ENCODE results near the gene LGALS9. TPM values are rescaled to one million over a fixed set of nuclear protein-coding genes. Genes with fewer than 3 reads are reported as not detected.
"Not testable (repeated sequence)": the region's sequence is repeated elsewhere in the genome, so short reads cannot be mapped to it uniquely, and the experiment has no call there.

The LGALS9 gene
- polyA plus RNA-seq, 1 donor from 2014 or later = not detected

DNA sequence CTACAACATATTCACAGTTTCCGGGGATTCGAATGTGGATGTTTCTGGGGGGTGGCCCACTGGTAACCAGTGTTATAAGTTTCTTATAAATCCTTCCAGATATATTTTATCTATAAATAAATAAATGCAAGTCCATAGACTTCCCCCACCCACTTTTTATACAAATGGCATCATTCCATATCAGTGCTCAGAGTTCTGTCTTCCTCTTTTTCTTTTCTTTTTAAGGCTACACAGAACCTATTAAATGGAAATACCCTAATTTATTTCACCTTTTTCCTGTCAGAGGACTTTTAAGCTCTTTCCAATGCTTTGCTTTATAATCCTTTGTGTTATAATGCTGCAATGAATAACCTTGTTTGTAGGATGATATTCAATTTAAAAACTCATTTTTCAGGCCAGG, 3.8 kb downstream of the LGALS9 start:
- H3K9me2 ChIP-seq (ENCODE audit: insufficient read depth, low read length) = no peaks in the 10 kb centered on the region
- TF ChIP-seq, protein P1, sequence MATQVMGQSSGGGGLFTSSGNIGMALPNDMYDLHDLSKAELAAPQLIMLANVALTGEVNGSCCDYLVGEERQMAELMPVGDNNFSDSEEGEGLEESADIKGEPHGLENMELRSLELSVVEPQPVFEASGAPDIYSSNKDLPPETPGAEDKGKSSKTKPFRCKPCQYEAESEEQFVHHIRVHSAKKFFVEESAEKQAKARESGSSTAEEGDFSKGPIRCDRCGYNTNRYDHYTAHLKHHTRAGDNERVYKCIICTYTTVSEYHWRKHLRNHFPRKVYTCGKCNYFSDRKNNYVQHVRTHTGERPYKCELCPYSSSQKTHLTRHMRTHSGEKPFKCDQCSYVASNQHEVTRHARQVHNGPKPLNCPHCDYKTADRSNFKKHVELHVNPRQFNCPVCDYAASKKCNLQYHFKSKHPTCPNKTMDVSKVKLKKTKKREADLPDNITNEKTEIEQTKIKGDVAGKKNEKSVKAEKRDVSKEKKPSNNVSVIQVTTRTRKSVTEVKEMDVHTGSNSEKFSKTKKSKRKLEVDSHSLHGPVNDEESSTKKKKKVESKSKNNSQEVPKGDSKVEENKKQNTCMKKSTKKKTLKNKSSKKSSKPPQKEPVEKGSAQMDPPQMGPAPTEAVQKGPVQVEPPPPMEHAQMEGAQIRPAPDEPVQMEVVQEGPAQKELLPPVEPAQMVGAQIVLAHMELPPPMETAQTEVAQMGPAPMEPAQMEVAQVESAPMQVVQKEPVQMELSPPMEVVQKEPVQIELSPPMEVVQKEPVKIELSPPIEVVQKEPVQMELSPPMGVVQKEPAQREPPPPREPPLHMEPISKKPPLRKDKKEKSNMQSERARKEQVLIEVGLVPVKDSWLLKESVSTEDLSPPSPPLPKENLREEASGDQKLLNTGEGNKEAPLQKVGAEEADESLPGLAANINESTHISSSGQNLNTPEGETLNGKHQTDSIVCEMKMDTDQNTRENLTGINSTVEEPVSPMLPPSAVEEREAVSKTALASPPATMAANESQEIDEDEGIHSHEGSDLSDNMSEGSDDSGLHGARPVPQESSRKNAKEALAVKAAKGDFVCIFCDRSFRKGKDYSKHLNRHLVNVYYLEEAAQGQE (IDR thresholded peaks at IDR 0.05; ENCODE audit: borderline replicate concordance) = no peak
- TF ChIP-seq EZH2 (IDR thresholded peaks at IDR 0.05; ENCODE audit: borderline replicate concordance, insufficient read depth, low read length, poor library complexity, severe bottlenecking) (no peak), RAD21 (conservative IDR thresholded peaks at IDR 0.05) (no peak), MXI1 (conservative IDR thresholded peaks at IDR 0.05; ENCODE audit: poor library complexity, severe bottlenecking) (no peak), POLR2AphosphoS5 (IDR thresholded peaks at IDR 0.05) (no peak), SMC3 (conservative IDR thresholded peaks at IDR 0.05; ENCODE audit: poor library complexity) (no peak), EP300 (conservative IDR thresholded peaks at IDR 0.05; ENCODE audit: poor library complexity, severe bottlenecking) (no peak), TAF1 (IDR thresholded peaks at IDR 0.05; ENCODE audit: low read depth) (no peak)
- TF ChIP-seq, protein P2, sequence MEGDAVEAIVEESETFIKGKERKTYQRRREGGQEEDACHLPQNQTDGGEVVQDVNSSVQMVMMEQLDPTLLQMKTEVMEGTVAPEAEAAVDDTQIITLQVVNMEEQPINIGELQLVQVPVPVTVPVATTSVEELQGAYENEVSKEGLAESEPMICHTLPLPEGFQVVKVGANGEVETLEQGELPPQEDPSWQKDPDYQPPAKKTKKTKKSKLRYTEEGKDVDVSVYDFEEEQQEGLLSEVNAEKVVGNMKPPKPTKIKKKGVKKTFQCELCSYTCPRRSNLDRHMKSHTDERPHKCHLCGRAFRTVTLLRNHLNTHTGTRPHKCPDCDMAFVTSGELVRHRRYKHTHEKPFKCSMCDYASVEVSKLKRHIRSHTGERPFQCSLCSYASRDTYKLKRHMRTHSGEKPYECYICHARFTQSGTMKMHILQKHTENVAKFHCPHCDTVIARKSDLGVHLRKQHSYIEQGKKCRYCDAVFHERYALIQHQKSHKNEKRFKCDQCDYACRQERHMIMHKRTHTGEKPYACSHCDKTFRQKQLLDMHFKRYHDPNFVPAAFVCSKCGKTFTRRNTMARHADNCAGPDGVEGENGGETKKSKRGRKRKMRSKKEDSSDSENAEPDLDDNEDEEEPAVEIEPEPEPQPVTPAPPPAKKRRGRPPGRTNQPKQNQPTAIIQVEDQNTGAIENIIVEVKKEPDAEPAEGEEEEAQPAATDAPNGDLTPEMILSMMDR (IDR thresholded peaks at IDR 0.05; ENCODE audit: poor library complexity, severe bottlenecking) = no peak
- H3K9ac ChIP-seq (ENCODE audit: low read length) = no peak overlapping the region
- H3K79me2 ChIP-seq (replicated peaks; ENCODE audit: insufficient read depth, low read length) = no peaks in the 10 kb centered on the region
- H3K27me3 ChIP-seq (ENCODE audit: insufficient read depth, low read depth, low read length) = no peaks in the 10 kb centered on the region
- no peak overlapping the region for H3K4me2 ChIP-seq (ENCODE audit: low read length)
- H4K20me1 ChIP-seq (ENCODE audit: insufficient read depth) = no peaks in the 10 kb centered on the region
- H3K9me3 ChIP-seq (ENCODE audit: low read length) = no peaks in the 10 kb centered on the region
- no peaks in the 10 kb centered on the region for H3F3A ChIP-seq (ENCODE audit: insufficient read depth, low read length, poor library complexity, severe bottlenecking)
- H3K36me3 ChIP-seq (ENCODE audit: insufficient read depth, low read length) = no peaks in the 10 kb centered on the region
- no peak overlapping the region for H2AFZ ChIP-seq (ENCODE audit: low read depth, low read length)
- H3K4me3 ChIP-seq (ENCODE audit: low read length) = no peak overlapping the region
- no peak overlapping the region for H3K27ac ChIP-seq (ENCODE audit: low read length)

DNA sequence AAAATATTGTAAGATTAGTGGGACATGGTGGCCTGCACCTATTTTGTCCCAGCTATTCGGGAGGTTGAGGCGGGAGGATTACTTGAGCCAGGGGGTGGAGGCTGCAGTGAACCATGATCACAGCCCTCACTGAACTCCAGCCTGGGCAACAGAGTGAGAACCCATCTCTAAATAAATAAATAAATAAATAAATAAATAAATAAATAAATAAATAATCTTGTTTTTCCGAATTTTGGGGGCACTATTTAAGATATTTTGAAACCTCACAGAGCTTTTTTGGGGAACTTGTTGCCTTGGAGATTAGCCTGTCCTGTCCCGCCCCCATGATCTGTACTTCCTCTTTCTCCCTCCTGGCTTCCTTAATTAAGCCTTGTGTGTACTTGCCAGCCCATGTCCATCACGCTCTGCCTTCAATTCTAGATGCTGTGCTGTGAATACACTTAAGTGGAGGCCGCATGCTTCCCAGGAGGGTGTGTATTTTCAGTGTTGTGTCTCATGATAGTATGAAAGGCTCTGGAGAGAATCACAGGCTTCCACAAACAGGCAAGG, 4.4 kb downstream of the LGALS9 start:
- H3K79me2 ChIP-seq (replicated peaks; ENCODE audit: insufficient read depth, low read length) = no peaks in the 10 kb centered on the region
- H3K9me2 ChIP-seq (ENCODE audit: insufficient read depth, low read length) = no peaks in the 10 kb centered on the region
- no peak overlapping the region for H3K4me3 ChIP-seq (ENCODE audit: low read length)
- H3K27ac ChIP-seq (ENCODE audit: low read length) = no peak overlapping the region
- H3K9me3 ChIP-seq (ENCODE audit: low read length) = no peaks in the 10 kb centered on the region
- TF ChIP-seq, protein P1 (IDR thresholded peaks at IDR 0.05; ENCODE audit: borderline replicate concordance) = no peak
- TF ChIP-seq SMC3 (conservative IDR thresholded peaks at IDR 0.05; ENCODE audit: poor library complexity) = no peak
- no peak for TF ChIP-seq EZH2 (IDR thresholded peaks at IDR 0.05; ENCODE audit: borderline replicate concordance, insufficient read depth, low read length, poor library complexity, severe bottlenecking)
- TF ChIP-seq, protein P2 (IDR thresholded peaks at IDR 0.05; ENCODE audit: poor library complexity, severe bottlenecking) = no peak
- H3K9ac ChIP-seq (ENCODE audit: low read length) = no peak overlapping the region
- no peaks in the 10 kb centered on the region for H3K27me3 ChIP-seq (ENCODE audit: insufficient read depth, low read depth, low read length)
- no peaks in the 10 kb centered on the region for H3K36me3 ChIP-seq (ENCODE audit: insufficient read depth, low read length)
- no peaks in the 10 kb centered on the region for H3F3A ChIP-seq (ENCODE audit: insufficient read depth, low read length, poor library complexity, severe bottlenecking)
- no peak overlapping the region for H3K4me2 ChIP-seq (ENCODE audit: low read length)
- no peaks in the 10 kb centered on the region for H4K20me1 ChIP-seq (ENCODE audit: insufficient read depth)
- H2AFZ ChIP-seq (ENCODE audit: low read depth, low read length) = no peak overlapping the region

DNA sequence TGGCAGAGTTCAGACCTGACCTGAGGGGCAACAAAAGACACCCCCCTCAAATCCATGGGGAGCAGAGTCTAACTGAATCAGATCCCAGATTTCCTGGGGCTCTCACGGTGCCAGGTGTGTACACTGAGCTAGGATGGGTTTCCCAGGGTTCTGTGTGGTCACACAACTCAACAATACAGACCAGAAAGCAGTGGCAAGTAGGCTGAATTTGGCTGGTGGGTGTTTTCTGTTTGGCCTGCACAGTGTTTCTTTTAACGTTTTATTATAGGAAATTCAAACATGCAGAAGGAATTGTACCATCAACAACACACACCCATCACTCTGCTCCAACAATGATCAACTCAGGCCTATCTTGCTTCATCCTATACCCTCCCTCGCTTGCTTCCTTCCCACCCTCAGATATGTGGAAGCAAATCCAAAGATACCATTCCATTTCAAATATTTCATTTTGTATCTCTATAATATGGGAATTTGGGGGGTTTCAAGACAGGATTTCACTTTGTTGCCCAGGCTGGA, 5.1 kb downstream of the LGALS9 start:
- not testable (repeated sequence) for H3K36me3 ChIP-seq (ENCODE audit: insufficient read depth, low read length); H3K27ac ChIP-seq (ENCODE audit: low read length); H3K4me3 ChIP-seq (ENCODE audit: low read length); H3K9me3 ChIP-seq (ENCODE audit: low read length); H3K9ac ChIP-seq (ENCODE audit: low read length); H4K20me1 ChIP-seq (ENCODE audit: insufficient read depth); H3K27me3 ChIP-seq (ENCODE audit: insufficient read depth, low read depth, low read length); H2AFZ ChIP-seq (ENCODE audit: low read depth, low read length); H3K4me2 ChIP-seq (ENCODE audit: low read length); H3F3A ChIP-seq (ENCODE audit: insufficient read depth, low read length, poor library complexity, severe bottlenecking); H3K9me2 ChIP-seq (ENCODE audit: insufficient read depth, low read length); H3K79me2 ChIP-seq (replicated peaks; ENCODE audit: insufficient read depth, low read length)

All from neural cell (in vitro differentiated cells).